A673 (cell line): ENCODE results near the gene MRPL20.

Experiments
- CTCF ChIP-seq: fragments of 300-800, 200-600 bp; sonication (generic); conservative IDR thresholded peaks from 2 replicates; pipeline ENCODE4 v1.5.1; 2017; ENCODE audit warnings: low read depth, mild to moderate bottlenecking, antibody characterized with exemption, low read length, moderate library complexity, mixed read lengths
- EZH2 ChIP-seq: fragments of 200-600 bp; sonication (generic); IDR thresholded peaks from 2 replicates; pipeline ENCODE4 v1.6.1; 2017; ENCODE audit warnings: borderline replicate concordance, low read depth, mild to moderate bottlenecking, mixed read lengths, antibody characterized with exemption, low read length; ENCODE audit not compliant: poor library complexity, severe bottlenecking

GRCh38 chr1:1406101-1406820 is 832 bp downstream of the MRPL20 start:
- TF ChIP-seq CTCF (no peak), EZH2 (no peak)
